Fibroblast of lung (primary cell): ENCODE measurements around the gene OCSTAMP.

Experiments used
- CTCF ChIP-seq, 2 donors: IDR thresholded peaks in 1 of 2; conservative IDR thresholded peaks in 1 of 2; 1 replicate in 1 of 2; 2 replicates in 1 of 2; pipeline ENCODE4 v1.5.1; 2011 to 2012; ENCODE audit warnings: low read length in 2 of 2, control low read depth in 1 of 2, inconsistent platforms in 1 of 2, low read depth in 1 of 2, mild to moderate bottlenecking in 1 of 2
- EZH2 ChIP-seq: IDR thresholded peaks from 2 replicates; pipeline ENCODE4 v1.5.1; 2012; ENCODE audit warnings: low read length, control low read depth, mild to moderate bottlenecking; ENCODE audit errors: missing control alignments

- no peak for TF ChIP-seq EZH2
- no peak for TF ChIP-seq CTCF (conservative IDR thresholded peaks at IDR 0.05 in 1 of 2, IDR thresholded peaks at IDR 0.05 in 1 of 2; ENCODE audit: low read depth in 1 of 2, low read length in 2 of 2)
Observed at GRCh38 chr20:46523108-46523507, 27.3 kb downstream of the OCSTAMP start.
